ENCODE measurements around the gene XRCC1.
A peak's percentile ranks its signal among the peaks of the same experiment; 100 is the strongest.

XRCC1 gene

GRCh38 chr19:43595999-43596841 is 20.9 kb upstream of the XRCC1 start, which contains the start of the genes IRGQ and ZNF576:
IRGQ (minus strand) TSS chr19:43596134; CDS start chr19:43595338, 796 bp downstream.
ZNF576 (plus strand) TSS chr19:43596595; CDS start chr19:43597109, 514 bp downstream.
- H3K4me3 ChIP-seq (replicated peaks; ENCODE audit: insufficient read depth, low read length) = peak within 1 kb of the TSS; percentile 77
- H3K27me3 ChIP-seq (ENCODE audit: insufficient read depth, poor library complexity, severe bottlenecking) = no peaks in the 10 kb centered on the region
- H3K27ac ChIP-seq (replicated peaks) = peak within 1 kb of the TSS; percentile 100
- peak; percentile 1; the same call in 1 of the 2 replicates for TF ChIP-seq SPI1 (IDR thresholded peaks at IDR 0.05; ENCODE audit: borderline replicate concordance, low read depth)
- TF ChIP-seq, protein P1, sequence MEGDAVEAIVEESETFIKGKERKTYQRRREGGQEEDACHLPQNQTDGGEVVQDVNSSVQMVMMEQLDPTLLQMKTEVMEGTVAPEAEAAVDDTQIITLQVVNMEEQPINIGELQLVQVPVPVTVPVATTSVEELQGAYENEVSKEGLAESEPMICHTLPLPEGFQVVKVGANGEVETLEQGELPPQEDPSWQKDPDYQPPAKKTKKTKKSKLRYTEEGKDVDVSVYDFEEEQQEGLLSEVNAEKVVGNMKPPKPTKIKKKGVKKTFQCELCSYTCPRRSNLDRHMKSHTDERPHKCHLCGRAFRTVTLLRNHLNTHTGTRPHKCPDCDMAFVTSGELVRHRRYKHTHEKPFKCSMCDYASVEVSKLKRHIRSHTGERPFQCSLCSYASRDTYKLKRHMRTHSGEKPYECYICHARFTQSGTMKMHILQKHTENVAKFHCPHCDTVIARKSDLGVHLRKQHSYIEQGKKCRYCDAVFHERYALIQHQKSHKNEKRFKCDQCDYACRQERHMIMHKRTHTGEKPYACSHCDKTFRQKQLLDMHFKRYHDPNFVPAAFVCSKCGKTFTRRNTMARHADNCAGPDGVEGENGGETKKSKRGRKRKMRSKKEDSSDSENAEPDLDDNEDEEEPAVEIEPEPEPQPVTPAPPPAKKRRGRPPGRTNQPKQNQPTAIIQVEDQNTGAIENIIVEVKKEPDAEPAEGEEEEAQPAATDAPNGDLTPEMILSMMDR (IDR thresholded peaks at IDR 0.05; ENCODE audit: insufficient read depth, low read length) = no peak
- TF ChIP-seq, protein P2, sequence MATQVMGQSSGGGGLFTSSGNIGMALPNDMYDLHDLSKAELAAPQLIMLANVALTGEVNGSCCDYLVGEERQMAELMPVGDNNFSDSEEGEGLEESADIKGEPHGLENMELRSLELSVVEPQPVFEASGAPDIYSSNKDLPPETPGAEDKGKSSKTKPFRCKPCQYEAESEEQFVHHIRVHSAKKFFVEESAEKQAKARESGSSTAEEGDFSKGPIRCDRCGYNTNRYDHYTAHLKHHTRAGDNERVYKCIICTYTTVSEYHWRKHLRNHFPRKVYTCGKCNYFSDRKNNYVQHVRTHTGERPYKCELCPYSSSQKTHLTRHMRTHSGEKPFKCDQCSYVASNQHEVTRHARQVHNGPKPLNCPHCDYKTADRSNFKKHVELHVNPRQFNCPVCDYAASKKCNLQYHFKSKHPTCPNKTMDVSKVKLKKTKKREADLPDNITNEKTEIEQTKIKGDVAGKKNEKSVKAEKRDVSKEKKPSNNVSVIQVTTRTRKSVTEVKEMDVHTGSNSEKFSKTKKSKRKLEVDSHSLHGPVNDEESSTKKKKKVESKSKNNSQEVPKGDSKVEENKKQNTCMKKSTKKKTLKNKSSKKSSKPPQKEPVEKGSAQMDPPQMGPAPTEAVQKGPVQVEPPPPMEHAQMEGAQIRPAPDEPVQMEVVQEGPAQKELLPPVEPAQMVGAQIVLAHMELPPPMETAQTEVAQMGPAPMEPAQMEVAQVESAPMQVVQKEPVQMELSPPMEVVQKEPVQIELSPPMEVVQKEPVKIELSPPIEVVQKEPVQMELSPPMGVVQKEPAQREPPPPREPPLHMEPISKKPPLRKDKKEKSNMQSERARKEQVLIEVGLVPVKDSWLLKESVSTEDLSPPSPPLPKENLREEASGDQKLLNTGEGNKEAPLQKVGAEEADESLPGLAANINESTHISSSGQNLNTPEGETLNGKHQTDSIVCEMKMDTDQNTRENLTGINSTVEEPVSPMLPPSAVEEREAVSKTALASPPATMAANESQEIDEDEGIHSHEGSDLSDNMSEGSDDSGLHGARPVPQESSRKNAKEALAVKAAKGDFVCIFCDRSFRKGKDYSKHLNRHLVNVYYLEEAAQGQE (IDR thresholded peaks at IDR 0.05; ENCODE audit: insufficient replicate concordance, low read depth) = no peak
- peak; percentile 69 for TF ChIP-seq POLR2AphosphoS5 (IDR thresholded peaks at IDR 0.05; ENCODE audit: low read depth)
- TF ChIP-seq GABPA (IDR thresholded peaks at IDR 0.05; ENCODE audit: low read depth) = no peak
- DNase-seq (ENCODE audit: low read depth in 1 of 2, low spot score in 1 of 2) = peak; percentile 98 to 100

- Histone ChIP-seq H3K27me3 (ENCODE audit: insufficient read depth, poor library complexity, severe bottlenecking) (no peaks in the 10 kb centered on the region), H3K27ac (replicated peaks) (peak overlapping the region; percentile 83)
- TF ChIP-seq, protein P1 (IDR thresholded peaks at IDR 0.05; ENCODE audit: insufficient read depth, low read length) = no peak
- no peak for TF ChIP-seq SPI1 (IDR thresholded peaks at IDR 0.05; ENCODE audit: borderline replicate concordance, low read depth)
- TF ChIP-seq, protein P2 (IDR thresholded peaks at IDR 0.05; ENCODE audit: insufficient replicate concordance, low read depth) = no peak
- no peak for TF ChIP-seq GABPA (IDR thresholded peaks at IDR 0.05; ENCODE audit: low read depth)
- TF ChIP-seq POLR2AphosphoS5 (IDR thresholded peaks at IDR 0.05; ENCODE audit: low read depth) = no peak
These were observed 20.3 kb upstream of the XRCC1 start for GRCh38 chr19:43595605-43595998.

GRCh38 chr19:43594710-43595604 is 19.6 kb upstream of the XRCC1 start:
- H3K27me3 ChIP-seq (ENCODE audit: insufficient read depth, poor library complexity, severe bottlenecking) = no peaks in the 10 kb centered on the region
- TF ChIP-seq SPI1 (IDR thresholded peaks at IDR 0.05; ENCODE audit: borderline replicate concordance, low read depth) = no peak
- TF ChIP-seq, protein P1 (IDR thresholded peaks at IDR 0.05; ENCODE audit: insufficient read depth, low read length) = peak; percentile 95

More at GRCh38 chr19:43595605-43595998, 20.3 kb upstream of the XRCC1 start:
- no peak for DNase-seq (ENCODE audit: low read depth in 1 of 2, low spot score in 1 of 2)
- peak overlapping the region; percentile 77 for H3K4me3 ChIP-seq (replicated peaks; ENCODE audit: insufficient read depth, low read length)

More at GRCh38 chr19:43594710-43595604, 19.6 kb upstream of the XRCC1 start:
- H3K4me3 ChIP-seq (replicated peaks; ENCODE audit: insufficient read depth, low read length) = peak overlapping the region; percentile 77
- DNase-seq (ENCODE audit: low read depth in 1 of 2, low spot score in 1 of 2) = peak; percentile 61 to 74
- H3K27ac ChIP-seq (replicated peaks) = peak overlapping the region; percentile 83

All from HL-60 (cell line).